ENCODE data around the gene EIF4EBP2.

EIF4EBP2 gene

DNA sequence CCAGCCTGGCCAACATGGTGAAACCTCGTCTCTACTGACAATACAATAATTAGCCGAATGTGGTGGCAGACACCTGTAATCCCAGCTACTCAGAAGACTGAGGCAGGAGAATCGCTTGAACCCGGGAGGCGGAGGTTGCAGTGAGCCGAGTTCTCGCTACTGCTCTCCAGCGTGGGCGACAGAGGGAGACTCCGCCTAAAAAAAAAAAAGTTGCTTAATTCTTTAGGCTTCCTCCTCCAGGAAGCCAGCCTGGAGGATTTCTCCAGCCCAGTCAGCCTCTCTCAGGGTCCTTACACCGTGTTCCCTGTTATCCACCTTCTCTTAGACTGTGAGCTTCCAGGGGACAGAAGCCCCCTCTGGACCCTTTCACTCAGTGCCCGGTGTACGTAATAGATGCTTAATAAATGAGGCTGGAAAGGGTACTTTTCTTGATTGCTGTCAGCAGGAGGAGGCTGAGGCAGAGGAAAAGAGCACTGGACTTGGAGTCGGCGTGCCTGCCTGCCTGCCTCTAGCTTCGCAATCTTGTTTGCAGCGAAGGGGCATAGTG, 53.9 kb downstream of the EIF4EBP2 start:
- DNase-seq (ENCODE audit: low read depth, low spot score): no peak
- H3K27ac ChIP-seq: no peak overlapping the region

DNA sequence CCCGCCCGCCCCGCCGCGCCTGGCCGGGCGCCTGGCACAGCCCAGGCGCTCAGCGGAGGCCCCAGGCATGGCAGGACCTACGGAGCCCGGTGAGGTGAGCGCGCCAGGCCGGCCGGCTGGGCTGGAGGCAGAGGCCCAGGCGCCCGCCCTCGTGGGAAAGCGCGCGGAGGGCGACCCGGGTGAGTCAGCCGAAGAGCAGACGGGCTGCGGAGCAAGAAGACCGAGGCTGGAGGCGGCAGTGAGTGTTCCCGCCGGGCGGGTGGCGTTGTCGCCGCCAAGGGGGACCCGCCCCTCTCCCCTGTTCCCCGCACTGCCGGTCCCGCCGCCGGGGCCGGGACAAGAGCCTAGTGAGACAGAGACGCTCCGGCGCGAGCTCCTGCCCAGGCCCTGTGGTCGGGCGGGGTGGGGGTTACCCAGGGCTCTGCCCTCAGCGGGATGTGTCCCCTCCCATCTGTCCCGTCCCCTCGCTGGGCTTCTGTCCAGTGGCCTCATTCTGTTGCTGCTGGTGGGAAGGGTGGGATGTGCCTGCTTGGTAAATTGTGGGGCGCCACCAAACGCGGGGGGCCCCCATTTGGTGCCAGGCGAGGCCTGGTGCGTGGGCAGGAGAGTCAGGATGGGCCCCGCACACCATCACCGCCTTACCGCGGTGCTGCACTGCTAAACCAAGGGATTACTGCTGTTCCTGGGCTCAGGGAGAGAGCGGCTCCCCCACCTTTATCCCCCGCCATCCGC, 54.5 kb downstream of the EIF4EBP2 start:
- DNase-seq (ENCODE audit: low read depth, low spot score): no peak
- no peak overlapping the region for H3K27ac ChIP-seq

DNA sequence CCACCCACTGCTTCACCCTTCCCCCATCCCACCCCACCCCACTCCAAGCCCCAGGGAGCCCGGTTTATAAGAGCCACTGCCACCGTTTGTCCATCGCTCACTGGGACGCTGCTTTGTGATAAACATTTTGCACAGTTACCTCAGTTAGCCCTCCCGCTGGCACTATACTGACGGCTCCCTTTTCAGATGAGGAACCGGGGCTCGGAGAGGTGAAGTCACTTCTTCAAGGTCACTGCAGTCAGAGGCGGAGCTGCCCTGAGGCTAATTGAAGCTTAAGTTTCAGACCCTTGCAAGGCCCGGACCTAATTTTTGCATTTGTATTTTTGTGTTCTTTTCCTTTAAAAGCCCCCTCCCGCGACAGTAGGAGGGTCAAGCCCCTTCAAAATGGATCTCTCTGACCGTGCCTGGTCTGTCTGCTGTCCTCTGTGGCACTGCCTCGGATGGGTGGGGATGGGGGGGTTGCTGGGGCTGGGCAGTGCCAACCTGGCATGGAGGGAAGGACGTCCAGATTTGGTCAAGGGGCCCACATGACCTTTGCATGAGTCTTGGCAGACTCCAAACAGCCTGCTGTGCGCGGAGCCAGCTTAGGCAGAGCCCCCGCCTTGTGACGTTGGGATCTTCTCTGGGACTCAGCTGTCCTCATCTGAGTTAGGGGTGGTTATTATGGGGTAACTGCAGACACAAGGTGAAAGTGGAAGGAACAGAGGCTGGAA, 55.3 kb downstream of the EIF4EBP2 start:
- no peak for DNase-seq (ENCODE audit: low read depth, low spot score)
- no peak overlapping the region for H3K27ac ChIP-seq

DNA sequence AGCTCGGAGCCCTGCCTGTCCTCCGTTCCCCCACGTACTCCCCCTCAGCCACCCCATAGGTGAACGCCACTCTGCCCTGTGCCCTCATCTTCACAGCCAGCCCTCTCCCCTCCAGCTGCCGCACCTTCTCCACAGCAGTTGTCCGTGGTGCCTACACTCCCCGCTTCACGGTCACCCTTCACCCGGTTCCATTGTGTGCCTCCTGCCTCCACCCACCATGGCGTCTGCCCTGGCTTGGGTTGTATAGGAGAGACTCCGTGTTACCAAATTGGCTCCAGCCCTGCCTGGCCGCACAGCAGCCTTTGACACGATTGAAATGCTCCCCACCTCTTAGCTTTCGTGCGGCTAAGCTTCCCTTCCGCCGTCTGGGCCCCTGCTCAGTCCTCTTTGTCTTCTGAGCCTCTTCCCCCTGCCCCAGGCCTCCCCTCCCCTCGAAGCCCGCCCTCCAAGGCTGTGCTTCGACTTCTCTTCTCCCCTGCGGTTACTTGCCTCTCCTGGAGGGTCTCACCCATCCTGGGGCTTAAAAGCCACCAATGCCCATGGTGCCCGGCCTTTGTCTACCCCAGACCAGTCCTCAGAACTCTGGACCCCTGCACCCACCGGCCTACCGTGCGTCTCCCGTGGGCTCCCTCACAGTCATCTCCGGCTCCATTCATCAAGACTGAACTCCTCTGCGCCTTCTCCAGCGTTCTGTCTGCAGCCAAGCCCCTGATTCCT, 56.0 kb downstream of the EIF4EBP2 start:
- DNase-seq (ENCODE audit: low read depth, low spot score): no peak
- no peak overlapping the region for H3K27ac ChIP-seq

DNA sequence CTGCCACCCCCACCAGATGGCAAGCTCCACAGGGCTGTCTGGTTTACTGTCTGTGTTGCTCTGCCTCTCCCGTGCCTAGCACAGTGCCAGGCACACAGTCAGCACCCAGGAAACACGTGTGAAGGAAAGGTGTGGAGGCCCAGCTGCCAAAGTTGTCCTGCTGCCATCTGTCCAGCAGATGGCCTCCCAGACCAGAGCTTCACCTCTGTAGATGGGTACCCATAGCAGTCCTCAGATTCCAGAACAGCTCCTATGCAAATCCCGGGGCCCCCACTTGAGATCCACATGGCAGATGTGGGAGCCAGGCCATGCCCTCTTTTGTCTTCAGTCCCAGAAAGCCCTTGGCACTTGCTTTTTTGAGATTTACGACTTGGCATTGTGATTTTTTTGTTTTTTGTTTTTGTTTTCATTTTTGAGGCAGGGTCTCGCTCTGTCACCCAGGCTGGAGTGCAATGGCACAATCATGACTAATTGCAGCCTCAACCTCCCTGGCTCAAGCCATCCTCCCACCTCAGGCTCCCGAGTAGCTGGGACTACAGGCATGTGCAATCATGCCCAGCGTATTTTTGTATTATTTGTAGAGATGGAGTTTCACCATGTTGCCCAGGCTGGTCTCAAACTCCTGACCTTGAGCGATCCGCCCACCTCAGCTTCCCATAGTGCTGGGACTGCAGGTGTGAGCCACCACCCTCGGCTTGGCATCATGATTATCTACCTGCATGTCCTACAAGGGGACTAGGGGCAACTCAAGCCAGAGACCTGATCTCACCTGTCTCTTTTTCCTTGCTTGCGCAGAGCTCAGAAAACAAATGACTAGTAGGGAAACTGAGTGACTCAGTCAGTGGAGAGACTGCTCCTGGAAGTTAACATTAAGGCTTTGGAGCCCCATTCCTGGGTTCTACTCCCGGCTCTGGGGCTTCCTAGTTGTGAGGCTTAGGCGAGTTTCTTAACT, 57.7 kb downstream of the EIF4EBP2 start:
- H3K27ac ChIP-seq: peak overlapping the region; percentile 34
- no peak for DNase-seq (ENCODE audit: low read depth, low spot score)

DNA sequence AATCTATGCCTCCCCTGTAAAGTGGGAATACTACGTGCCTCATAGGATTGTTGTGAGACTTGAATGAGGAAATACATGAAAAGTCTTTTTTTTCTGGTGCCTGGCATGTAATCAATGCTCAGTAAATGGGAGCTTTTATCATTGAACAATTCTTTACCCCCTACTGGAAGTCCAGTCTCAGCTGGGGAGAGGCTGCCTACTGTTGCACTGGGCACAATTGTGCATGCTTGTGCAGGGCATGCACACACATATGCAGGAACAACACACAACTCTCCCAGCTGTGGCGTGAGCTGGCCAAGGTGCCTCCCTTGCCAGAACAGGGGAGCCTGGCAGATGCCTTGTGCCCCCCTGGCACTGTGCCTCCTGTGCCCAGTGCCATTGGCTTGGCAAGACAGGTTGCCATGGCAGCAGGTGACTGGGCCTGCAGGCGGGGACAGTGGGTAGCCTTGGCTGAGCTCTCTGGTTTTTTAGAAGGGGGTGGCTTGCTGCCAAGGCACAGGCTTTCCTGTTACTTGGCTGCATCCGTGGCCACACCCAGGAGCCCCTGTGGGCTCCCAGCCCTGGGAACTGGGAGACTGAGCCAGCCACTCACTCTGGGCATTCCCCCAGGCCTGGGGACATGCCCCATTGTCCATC, 58.5 kb downstream of the EIF4EBP2 start:
- no peak for DNase-seq (ENCODE audit: low read depth, low spot score)
- H3K27ac ChIP-seq: peak overlapping the region; percentile 34

DNA sequence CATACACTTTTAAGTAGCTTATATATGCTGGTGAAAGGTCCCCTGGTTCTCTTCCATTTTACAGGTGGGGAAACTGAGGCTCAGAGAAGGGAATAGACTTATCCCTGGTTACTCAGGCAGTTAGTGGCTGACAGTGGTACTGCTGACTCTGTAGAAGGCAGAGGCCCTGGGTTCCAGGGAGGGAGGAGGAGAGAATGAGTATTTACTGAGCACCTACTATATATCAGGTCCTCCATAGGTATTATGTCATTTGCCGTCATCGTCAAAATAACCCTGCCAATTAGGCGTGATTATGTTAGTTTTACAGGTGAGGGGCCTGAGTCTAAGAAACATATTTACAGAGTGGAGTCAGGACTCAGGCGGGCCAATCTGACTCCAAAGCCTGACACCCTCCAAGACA, 61.3 kb downstream of the EIF4EBP2 start:
- H3K27ac ChIP-seq: no peak overlapping the region
- DNase-seq (ENCODE audit: low read depth, low spot score): no peak

DNA sequence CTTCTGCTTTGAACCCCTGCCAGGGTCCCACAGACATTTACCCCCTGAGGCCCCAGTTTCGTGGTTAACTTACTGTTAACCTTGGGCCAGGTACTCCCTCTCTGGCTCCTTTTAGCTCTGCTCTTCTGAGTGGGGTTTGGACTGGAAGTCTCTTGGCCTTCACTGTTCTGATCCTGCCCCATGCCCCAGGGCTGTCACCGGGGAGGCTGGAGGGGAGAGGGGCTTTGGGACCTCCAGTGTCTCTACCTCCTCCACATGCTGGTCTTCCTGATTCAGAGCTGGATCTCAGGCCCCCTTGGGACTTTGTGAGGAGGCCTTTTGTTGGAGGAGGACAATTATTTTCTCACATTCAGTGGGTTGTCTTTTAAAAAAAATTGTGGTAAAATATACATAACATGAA, 61.9 kb downstream of the EIF4EBP2 start:
- DNase-seq (ENCODE audit: low read depth, low spot score): no peak

DNA sequence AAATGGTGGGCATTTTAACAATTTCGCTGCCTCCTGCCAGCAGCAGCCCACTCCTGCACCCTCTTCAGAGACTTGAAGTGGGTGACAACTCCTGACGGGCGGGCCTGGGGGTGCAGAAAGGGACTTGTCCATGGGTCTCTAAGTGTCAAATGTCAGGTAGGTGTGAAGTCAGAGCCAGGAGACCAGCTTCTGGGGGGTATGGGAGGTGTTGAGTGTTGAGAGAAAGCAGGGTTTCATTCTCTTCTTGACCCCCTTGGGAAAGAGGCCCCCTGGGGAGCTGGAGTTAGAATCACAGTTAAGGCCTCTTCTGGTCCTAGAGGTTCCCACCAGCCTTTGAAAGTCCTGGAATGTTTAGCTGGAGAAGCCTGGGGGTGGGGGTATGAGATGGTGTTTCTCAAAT, 63.0 kb downstream of the EIF4EBP2 start:
- no peak overlapping the region for H3K27ac ChIP-seq
- no peak for DNase-seq (ENCODE audit: low read depth, low spot score)

More for the DNA sequence above, 61.9 kb downstream of the EIF4EBP2 start:
- H3K27ac ChIP-seq: no peak overlapping the region

DNA sequence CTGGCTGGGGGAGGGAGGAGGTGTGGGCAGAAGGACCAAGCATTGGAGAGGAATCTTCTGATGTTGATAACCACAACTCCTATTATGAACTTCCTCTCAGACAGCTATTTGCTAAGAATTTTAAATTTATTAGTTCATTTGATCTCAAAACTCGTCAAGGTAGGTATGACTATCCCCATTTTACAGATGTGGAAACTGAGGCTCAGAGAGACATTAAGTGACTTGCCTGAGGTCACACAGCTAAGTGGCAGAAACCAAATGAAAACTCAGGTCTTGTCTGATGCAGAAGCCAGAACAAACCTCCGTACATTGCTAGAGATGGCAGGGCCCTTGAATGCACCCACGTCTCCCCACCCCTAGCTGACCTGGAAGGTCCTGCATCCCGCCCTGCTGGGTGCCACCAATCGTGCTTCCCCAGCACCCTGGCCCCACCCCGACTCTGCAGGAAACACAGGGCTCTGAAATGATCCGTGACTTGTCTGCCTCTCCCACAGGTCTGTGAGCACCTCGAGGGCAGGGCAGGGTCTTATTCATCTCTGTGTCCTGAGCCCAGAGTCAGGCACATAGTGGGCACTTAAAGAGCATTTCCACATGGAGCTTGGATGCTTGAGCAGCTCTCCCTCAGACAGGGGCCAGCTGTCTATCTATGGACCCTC, 69.0 kb downstream of the EIF4EBP2 start:
- no peak for DNase-seq (ENCODE audit: low read depth, low spot score)
- no peak overlapping the region for H3K27ac ChIP-seq

DNA sequence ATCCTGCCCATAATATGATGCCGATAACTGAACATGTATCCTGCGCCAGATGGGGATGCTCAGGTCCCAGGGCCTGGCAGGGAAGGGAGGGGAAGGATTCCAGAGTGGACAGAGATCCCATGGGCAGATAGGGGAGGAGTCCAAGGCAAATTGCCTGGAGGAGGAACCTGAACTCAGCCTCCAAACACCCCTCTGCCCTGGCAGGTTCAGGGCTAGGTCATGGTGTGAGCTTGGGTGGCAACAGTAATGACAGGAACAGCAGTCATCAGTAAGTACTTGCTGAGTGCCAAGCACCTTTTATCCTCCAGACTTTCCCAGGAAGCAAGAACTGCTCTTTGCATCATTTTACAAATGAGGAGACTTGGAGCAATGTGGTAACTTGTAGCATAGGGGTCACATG, 70.8 kb downstream of the EIF4EBP2 start:
- DNase-seq (ENCODE audit: low read depth, low spot score): no peak

DNA sequence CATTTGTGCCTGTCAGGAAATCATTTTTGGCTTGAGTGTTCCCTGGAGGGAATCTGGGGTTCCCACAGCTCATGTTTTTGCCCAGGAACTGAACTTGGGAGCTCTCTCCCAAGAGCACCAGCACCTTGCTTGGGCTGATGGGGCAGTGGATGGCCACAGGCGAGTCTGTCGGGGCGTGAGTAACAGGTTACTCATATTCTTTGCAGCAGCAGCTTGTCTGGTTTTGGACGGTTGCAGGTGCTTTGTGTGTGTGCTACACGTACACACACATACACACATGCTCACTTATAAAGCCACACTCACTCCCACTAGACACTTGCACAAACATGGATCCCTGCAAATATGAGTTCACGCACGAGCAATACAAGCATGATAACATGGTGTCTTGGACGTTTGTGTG, 71.7 kb downstream of the EIF4EBP2 start:
- DNase-seq (ENCODE audit: low read depth, low spot score): peak; percentile 87
- H3K27ac ChIP-seq: peak overlapping the region; percentile 21

More for the DNA sequence above, 70.8 kb downstream of the EIF4EBP2 start:
- peak overlapping the region; percentile 21 for H3K27ac ChIP-seq

DNA sequence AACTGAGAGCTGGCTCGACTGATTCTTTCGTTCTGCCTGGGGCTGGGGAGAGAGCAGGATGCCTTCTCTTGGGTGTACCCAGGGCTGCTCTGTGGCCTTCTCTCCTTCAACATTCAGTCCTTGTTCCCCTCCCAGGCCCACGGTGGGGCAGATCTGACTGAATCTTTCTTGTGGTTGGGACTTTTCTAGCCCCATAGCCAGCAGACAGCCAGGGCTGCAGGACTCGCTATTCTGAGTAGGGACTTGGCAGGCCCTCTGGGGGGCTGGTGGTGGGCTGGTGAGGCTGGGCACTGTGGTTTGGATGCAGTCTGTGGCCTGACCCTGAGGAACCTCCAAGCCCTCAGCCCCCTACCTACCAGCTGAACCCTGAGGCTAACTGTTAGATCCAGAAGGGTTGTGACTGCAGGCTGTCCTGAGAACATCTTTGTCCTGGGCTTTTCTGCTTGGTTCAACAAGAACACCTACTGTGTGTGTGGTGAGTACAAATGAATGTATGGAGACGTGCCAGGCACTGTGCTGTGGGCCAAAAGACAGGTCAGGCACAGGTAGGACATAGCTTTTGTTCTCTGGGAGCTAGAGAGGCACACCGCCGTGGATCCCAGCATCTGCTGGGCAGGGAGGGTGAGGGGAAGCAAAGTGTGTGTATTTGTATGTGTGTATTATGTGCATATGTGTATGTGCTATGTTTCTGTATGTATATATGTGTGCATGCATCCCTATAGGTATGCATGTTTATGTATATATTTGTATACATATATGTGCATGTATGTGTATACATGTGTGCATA, 72.5 kb downstream of the EIF4EBP2 start:
- H3K27ac ChIP-seq: no peak overlapping the region
- DNase-seq (ENCODE audit: low read depth, low spot score): no peak

DNA sequence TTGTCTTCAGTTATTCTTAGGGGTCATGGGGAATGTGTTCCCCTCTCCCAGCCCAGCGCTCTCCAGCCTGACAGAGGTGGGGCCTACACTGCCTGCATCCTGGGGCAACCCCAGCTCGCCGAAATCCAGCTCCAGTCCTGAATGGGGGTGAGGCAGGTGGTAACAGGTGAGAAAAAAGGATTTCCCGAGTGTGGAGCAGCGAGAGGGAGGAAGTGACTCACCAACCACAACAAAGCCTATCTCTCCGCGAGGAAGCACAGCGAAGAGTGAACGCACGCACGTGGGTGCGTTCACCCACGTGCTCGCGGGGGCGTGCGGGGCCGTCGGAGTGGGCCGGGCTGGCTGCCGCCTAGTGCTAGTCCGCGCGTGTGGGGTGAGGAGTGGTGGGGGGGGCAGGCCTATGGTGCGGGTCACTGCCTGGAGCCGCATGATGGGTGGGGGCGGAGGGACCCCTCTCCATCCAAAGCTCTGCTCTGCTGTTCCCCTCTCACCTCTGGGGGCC, 73.8 kb downstream of the EIF4EBP2 start:
- no peak overlapping the region for H3K27ac ChIP-seq
- peak; percentile 60 for DNase-seq (ENCODE audit: low read depth, low spot score)
